HG03378 (cell line): Measurements from ENCODE around the gene UNC13B.

ENCODE experiments used
- ATAC-seq: cut with Tn5 transposase; IDR thresholded peaks from one replicate; pipeline ENCODE4 v1.9.1; 2021; ENCODE audit warnings: mild to moderate bottlenecking, moderate library complexity; ENCODE audit not compliant: unreplicated experiment

The UNC13B gene

DNA sequence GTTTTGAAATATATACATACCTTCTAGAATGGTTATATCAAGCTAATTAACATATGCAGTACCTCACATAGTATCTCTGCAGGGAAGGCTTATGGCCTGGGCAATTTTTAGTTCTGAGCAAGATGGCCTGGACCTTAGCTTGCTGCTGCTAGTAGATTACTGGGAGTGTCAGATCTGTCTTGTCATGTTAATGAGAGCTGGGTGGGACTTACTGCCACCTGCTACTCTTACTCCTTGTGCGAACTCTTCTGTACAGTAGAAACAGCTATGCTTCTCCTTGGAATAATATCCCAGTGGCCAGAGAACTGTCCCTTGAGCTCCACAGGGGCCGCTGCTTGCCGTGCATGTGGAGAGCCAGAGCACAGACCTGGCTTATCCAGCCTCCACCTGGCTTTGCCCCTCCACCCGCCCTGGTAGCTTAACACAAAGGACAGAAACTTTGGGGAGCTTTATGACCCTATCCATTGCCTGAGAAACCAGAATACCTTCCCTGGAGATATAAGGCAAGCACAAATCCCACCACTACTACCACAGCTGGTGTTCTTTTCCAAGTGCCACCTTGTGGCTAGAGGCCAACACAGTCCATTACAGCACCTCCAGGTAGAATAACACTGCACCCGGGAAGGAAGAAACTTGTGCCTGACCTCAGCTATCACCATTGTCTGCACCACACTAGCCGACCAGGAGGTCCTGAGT is 253.7 kb downstream of the UNC13B start:
- no peak for ATAC-seq

DNA sequence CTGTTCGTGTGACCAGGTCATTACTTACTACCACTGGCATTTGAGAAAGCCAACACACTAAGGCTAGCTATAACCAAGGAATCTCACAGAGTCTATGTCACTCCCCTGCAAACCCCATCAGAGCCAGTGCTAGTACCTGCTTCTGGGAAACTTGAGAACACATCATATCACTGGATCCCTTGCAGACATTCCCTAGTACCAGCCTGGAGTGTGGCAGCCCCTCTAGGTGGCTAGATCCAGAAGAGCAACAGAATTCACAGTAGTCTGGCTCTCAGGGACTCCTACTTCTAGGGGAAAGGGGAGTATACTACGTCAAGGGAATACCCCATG is 254.3 kb downstream of the UNC13B start:
- no peak for ATAC-seq

GRCh38 chr9:35422346-35422745 is 260.5 kb downstream of the UNC13B start:
- ATAC-seq, result no peak

DNA sequence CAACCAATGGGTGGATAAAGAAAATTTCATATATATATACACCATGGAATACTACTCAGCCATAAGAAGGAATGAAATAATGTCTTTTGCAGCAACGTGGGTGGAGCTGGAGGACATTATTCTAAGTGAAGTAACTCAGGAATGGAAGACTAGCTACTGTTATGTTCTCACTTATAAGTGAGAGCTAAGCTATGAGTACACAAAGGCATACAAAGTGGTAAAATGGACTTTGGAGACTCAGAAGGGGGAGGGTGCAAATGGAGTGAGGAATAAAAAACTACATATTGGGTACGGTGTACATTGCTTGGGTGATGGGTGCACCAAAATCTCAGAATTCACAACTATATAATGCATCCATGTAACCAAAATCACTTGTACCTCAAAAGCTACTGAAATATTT is 260.9 kb downstream of the UNC13B start:
- ATAC-seq, result no peak

GRCh38 chr9:35423499-35423898 is 261.7 kb downstream of the UNC13B start:
- ATAC-seq, result no peak

DNA sequence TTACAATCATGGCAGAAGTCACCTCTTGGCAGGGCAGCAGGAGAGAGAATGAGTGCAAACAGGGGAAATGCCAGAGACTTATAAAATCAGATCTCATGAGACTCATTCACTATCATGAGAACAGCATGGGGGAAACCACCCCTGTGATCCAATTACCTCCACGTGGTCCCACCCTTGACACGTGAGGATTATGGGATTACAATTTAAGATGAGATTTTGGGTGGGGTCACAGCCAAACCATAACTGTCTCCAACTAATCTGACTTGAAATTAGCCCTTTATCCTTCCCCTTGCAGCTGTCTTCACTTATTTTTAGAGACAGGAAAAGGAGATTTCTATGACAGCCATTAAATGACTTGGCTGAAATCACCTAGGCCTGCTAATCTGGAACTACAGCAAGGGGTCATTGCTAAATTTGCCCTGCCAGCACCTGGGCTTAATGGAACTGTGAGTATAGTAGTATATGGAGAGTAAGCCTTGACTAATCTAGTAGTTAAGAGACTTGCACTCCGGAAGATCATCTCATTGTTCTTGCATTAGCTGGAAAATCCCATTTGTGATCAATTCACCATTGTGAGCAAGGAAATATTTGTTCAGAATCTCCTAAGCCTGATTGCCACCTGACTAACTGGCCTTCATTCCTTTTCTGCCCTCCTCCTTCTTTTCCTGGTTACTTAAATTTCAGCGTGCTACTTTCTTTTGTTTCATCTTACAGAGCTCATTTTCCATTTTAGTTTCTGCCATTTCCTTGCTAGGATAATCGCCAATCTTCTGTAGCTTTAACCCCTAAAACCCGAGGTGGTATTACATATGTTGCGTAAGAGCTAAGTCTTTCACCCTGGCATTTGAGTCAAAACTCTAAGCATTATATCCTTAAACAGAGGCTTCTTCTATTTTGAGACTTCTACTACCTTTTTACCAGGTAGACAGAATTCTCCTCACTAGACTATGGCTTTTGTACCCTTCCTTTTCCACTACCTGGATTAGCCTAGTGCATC is 262.8 kb downstream of the UNC13B start:
- ATAC-seq, result no peak

GRCh38 chr9:35426627-35427026 is 264.8 kb downstream of the UNC13B start:
- no peak for ATAC-seq

DNA sequence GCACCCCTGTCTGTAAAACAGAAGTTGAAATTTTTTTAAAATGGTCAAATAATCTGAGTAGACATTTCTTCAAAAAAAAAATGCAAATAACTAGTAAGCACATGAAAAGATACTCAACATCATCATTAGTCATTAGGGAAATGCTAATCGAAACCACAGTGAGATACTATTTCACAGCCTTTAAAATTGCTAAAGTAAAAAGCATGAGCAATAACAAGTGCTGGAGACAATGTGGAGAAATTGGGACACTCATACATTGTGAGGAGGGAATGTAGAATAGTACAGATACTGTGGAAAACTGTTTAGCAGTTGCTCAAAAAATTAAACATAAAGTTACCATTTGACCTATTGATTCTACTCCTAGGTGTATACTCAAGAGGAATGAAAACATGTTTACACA is 269.7 kb downstream of the UNC13B start:
- ATAC-seq, result no peak

DNA sequence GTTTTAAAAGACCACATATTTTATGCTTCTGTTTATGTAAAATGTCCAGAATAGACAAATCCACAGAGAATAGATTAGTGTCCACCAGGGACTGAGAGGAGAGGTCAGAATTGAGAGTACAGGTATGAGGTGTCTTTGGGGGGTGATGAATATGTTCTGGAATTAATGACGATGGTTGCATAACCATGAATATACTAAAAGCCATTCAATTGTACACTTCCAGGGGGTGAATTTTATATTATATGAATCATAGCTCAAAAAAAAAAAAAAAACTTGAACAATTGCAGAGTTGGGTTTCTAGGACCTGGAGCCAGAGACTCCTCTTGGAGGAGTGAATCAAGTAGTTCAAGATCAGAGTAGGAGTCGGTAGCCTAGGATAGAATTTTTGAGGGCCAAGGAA is 270.3 kb downstream of the UNC13B start:
- no peak for ATAC-seq

GRCh38 chr9:35436933-35437332 is 275.1 kb downstream of the UNC13B start:
- no peak for ATAC-seq

DNA sequence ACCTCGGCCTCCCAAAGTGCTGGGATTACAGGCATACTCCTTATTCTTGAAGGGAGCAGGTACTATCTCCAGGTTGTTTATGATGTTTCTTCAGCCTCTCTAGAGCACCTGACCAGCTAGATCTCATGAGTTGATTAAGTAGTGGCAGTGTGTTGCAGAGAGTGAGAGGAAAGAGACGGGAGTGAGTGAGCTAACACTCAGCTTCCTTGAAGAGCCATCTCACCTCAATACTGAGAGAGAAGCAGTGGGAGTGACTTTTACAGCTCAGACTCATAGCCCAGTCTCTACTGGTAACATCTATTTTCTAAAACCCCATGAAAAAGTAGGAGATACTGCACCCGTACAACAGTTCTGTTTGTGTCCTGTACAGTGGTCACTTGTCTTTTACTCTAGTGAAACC is 284.2 kb downstream of the UNC13B start:
- ATAC-seq, result no peak

GRCh38 chr9:35448496-35448895 is 286.7 kb downstream of the UNC13B start:
- ATAC-seq, result no peak

DNA sequence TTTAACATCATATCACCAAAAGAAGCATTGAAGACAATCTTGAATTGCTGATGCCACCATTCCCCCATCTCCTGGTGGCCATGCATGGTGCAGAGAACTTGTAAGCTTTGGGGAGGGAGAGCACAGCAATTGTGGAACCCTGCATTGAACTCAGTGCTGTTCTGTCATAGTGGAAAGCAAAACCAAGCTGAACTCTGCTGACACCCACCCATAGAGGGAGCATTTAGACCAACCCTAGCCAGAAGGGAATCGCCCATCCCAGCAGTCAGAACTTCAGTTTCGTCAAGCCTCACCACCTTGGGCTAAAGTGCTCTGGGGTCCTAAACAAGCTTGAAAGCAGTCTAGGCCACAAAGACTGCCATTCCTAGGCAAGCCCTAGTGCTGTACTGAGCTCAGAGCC is 290.7 kb downstream of the UNC13B start:
- no peak for ATAC-seq

DNA sequence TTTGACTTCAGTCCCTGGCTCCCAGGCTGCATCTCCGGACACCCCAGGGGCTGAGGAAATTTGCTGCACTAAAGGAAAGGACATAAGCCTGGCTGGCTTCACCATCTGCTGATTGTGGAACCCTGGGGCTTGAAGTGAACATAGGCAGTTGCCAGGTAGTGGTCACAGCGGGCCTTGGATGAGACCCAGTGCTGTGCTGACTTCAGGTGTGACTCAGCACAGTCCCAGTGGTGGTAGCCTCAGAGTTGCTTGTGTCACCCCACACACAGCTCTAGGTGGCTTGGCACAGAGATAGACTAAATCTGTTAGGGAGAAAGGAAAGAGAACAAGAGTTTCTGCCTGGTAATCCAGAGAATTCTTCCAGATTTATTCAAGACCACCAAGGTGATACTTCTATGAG is 292.0 kb downstream of the UNC13B start:
- ATAC-seq, result no peak
